HepG2 (cell line): ENCODE results near the gene RBM14. TPM values are rescaled to one million over a fixed set of nuclear protein-coding genes. Genes with fewer than 3 reads are reported as not detected.

Source experiments
- ARID2 ChIP-seq: sonication (generic); formaldehyde crosslinking; IDR thresholded peaks from 2 replicates; pipeline ENCODE4 v1.8.1; 2022; ENCODE audit warnings: mild to moderate bottlenecking, missing genetic modification reagents, borderline replicate concordance
- ARNT2 ChIP-seq: sonication (generic); formaldehyde crosslinking; IDR thresholded peaks from 2 replicates; pipeline ENCODE4 v1.8.0; 2022; ENCODE audit warnings: mild to moderate bottlenecking, low read depth, missing genetic modification reagents, moderate library complexity
- BHLHE40 ChIP-seq: IDR thresholded peaks from 2 replicates; pipeline ENCODE4 v1.6.1; 2011; ENCODE audit warnings: low read length, improper control_type of control experiment
- DNMT3B ChIP-seq: conservative IDR thresholded peaks from 2 replicates; pipeline ENCODE4 v1.6.1; 2016; ENCODE audit warnings: missing biosample characterization, control low read depth
- GABPA ChIP-seq, 2 experiments: IDR thresholded peaks; 2 replicates each; pipeline ENCODE4 v1.6.1; 2011 to 2016; ENCODE audit warnings: low read depth in 2 of 2, low read length in 1 of 2, missing biosample characterization in 1 of 2, missing genetic modification characterization in 1 of 2
- GABPB1 ChIP-seq: IDR thresholded peaks from 2 replicates; pipeline ENCODE4 v1.6.1; 2016; ENCODE audit warnings: mild to moderate bottlenecking, missing genetic modification reagents, moderate library complexity, missing compliant biosample characterization
- GTF2F1 ChIP-seq: fragments of 150-350 bp; IDR thresholded peaks from 2 replicates; pipeline ENCODE4 v1.6.1; 2014; ENCODE audit warnings: low read length
- HDAC6 ChIP-seq: fragments of 200-600 bp; sonication (generic); IDR thresholded peaks from 2 replicates; pipeline ENCODE4 v1.7.0; 2017; ENCODE audit warnings: mild to moderate bottlenecking, antibody characterized with exemption, low read length, low read depth
- KLF6 ChIP-seq: IDR thresholded peaks from 2 replicates; pipeline ENCODE4 v1.8.0; 2016; ENCODE audit warnings: missing biosample characterization, missing genetic modification reagents
- NR3C1 ChIP-seq: sonication (generic); formaldehyde crosslinking; IDR thresholded peaks from 2 replicates; pipeline ENCODE4 v1.4.0; 2020; ENCODE audit warnings: missing genetic modification reagents
- PAF1 ChIP-seq: IDR thresholded peaks from 2 replicates; pipeline ENCODE4 v1.6.1; 2016; ENCODE audit warnings: missing genetic modification reagents, missing compliant biosample characterization
- RFXANK ChIP-seq: IDR thresholded peaks from 2 replicates; pipeline ENCODE4 v1.6.1; 2016
- TCF7L2 ChIP-seq: IDR thresholded peaks from 2 replicates; pipeline ENCODE4 v1.6.1; 2011; ENCODE audit warnings: mild to moderate bottlenecking, low read depth, low read length, moderate library complexity
- TEAD3 ChIP-seq: optimal IDR thresholded peaks from 2 replicates; pipeline ENCODE3; 2016; ENCODE audit warnings: borderline replicate concordance
- ZFP62 ChIP-seq: sonication (generic); formaldehyde crosslinking; IDR thresholded peaks from 2 replicates; pipeline ENCODE4 v1.4.0; 2020; ENCODE audit warnings: missing genetic modification reagents
- ZMAT3 ChIP-seq: sonication (generic); formaldehyde crosslinking; conservative IDR thresholded peaks from 2 replicates; pipeline ENCODE4 v1.7.0; 2021; ENCODE audit warnings: missing genetic modification reagents
- ZNF3 ChIP-seq: IDR thresholded peaks from 2 replicates; pipeline ENCODE4 v1.7.0; 2017; ENCODE audit warnings: inconsistent platforms
- ZNF30 ChIP-seq: sonication (generic); formaldehyde crosslinking; IDR thresholded peaks from 2 replicates; pipeline ENCODE4 v1.5.0; 2020; ENCODE audit warnings: mild to moderate bottlenecking, missing genetic modification reagents
- ZNF343 ChIP-seq: sonication (generic); formaldehyde crosslinking; IDR thresholded peaks from 2 replicates; pipeline ENCODE4 v1.4.0; 2020; ENCODE audit warnings: mild to moderate bottlenecking, missing genetic modification reagents
- ZNF431 ChIP-seq: sonication (generic); formaldehyde crosslinking; IDR thresholded peaks from 2 replicates; pipeline ENCODE4 v1.9.0; 2022; ENCODE audit warnings: missing genetic modification reagents, low read depth, mild to moderate bottlenecking, borderline replicate concordance
- ZNF546 ChIP-seq: sonication (generic); formaldehyde crosslinking; conservative IDR thresholded peaks from 2 replicates; pipeline ENCODE4 v1.8.1; 2023; ENCODE audit warnings: mild to moderate bottlenecking, missing genetic modification reagents
- ZNF547 ChIP-seq: sonication (generic); formaldehyde crosslinking; IDR thresholded peaks from 2 replicates; pipeline ENCODE4 v1.5.1; 2020; ENCODE audit warnings: mild to moderate bottlenecking, missing genetic modification reagents
- ZNF558 ChIP-seq: sonication (generic); formaldehyde crosslinking; IDR thresholded peaks from 2 replicates; pipeline ENCODE4 v1.9.0; 2022; ENCODE audit warnings: mild to moderate bottlenecking, missing genetic modification reagents, borderline replicate concordance
- ZNF563 ChIP-seq: sonication (generic); formaldehyde crosslinking; IDR thresholded peaks from 2 replicates; pipeline ENCODE4 v1.8.0; 2022; ENCODE audit warnings: mild to moderate bottlenecking, moderate library complexity, missing genetic modification reagents
- ZZZ3 ChIP-seq: sonication (generic); formaldehyde crosslinking; IDR thresholded peaks from 2 replicates; pipeline ENCODE4 v1.4.0; 2020; ENCODE audit warnings: missing genetic modification reagents, mild to moderate bottlenecking, borderline replicate concordance
- polyA plus RNA-seq, 8 experiments: library from polyadenylated mRNA; depleted of rRNA in 3 of 8; stranded (reverse) in 7 of 8; unstranded in 1 of 8; fragments of >200 nt; fragmentation: Illumina TruSeq in 4 of 8; extraction: Trizol in 4 of 8; gene quantifications; 2 replicates each; pipeline versions ENCODE4 v1.2.1 to v1.2.3, GENCODE V29; 2011 to 2016; ENCODE audit warnings: low read depth in 4 of 8, missing spikeins in 1 of 8, mixed read lengths in 1 of 8; ENCODE audit not compliant: insufficient read depth in 1 of 8
- total RNA-seq, 5 experiments: library from RNA; depleted of rRNA; stranded (reverse); fragments of >200 nt; fragmentation: Illumina TruSeq; extraction: Trizol; gene quantifications; 2 replicates each; pipeline ENCODE4 v1.2.3, GENCODE V29; 2016; ENCODE audit warnings: low read depth in 1 of 5
- TF ChIP-seq, protein P1 (sequence below): sonication (generic); formaldehyde crosslinking; IDR thresholded peaks from 2 replicates; pipeline ENCODE4 v1.5.0; 2020; ENCODE audit warnings: missing genetic modification reagents
- TF ChIP-seq, protein P2 (sequence below): sonication (generic); formaldehyde crosslinking; IDR thresholded peaks from 2 replicates; pipeline ENCODE4 v1.5.0; 2020; ENCODE audit warnings: missing genetic modification reagents
- TF ChIP-seq, protein P3 (sequence below): sonication (generic); formaldehyde crosslinking; IDR thresholded peaks from 2 replicates; pipeline ENCODE4 v1.4.0; 2020; ENCODE audit warnings: missing genetic modification reagents
- TF ChIP-seq, protein P4 (sequence below): sonication (generic); formaldehyde crosslinking; IDR thresholded peaks from 2 replicates; pipeline ENCODE4 v1.4.0; 2020; ENCODE audit warnings: missing genetic modification reagents
- TF ChIP-seq, protein P5 (sequence below): sonication (generic); formaldehyde crosslinking; IDR thresholded peaks from 2 replicates; pipeline ENCODE4 v1.4.0; 2020; ENCODE audit warnings: mild to moderate bottlenecking, missing genetic modification reagents

Gene RBM14
- total and polyA plus RNA-seq, 2 of the 13 experiments (the other 11 are each of a cell fraction or from before 2014, with no cell fraction given) = 12.7 to 44.1 TPM

DNA sequence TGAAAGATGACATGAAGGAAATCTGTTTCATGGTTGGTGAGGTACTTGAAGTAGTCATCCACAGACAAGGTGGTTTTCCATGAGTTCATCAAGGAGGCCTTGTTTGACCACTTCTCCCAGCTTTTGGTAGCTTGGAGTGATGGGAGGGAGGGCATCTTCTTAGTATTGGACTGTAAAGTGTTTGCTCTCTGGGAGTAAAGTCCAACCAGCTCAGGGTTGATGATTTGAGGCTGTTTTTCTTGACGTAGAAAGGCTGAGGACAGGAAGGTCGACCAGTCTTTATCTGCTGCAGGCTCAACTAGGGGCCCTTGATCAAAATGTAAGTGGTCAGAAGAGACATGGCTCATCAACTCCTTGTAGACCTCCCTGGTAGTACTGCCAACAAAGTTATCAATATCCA lies 25.3 kb upstream of the RBM14 start (continued):
- TF ChIP-seq TCF7L2 (no peak), ZNF547 (CRISPR knock-in tag) (0 out of 2 replicates have a peak, but pooled peaks have one; percentile 45), BHLHE40 (no peak), HDAC6 (no peak), RFXANK (no peak), DNMT3B (CRISPR knock-in tag) (no peak), TEAD3 (CRISPR knock-in tag) (peak; percentile 24), GABPB1 (CRISPR knock-in tag) (no peak), KLF6 (CRISPR knock-in tag) (no peak), ARNT2 (CRISPR knock-in tag) (no peak), NR3C1 (CRISPR knock-in tag) (no peak), ZNF30 (no peak), ZZZ3 (CRISPR knock-in tag) (no peak), ZNF563 (CRISPR knock-in tag) (no peak), ZNF3 (CRISPR knock-in tag) (no peak), ZMAT3 (CRISPR knock-in tag) (no peak), ZNF343 (CRISPR knock-in tag) (no peak), ZNF558 (no peak), GTF2F1 (no peak), ZNF431 (CRISPR knock-in tag) (no peak), ZFP62 (no peak), ARID2 (CRISPR knock-in tag) (no peak), PAF1 (CRISPR knock-in tag) (no peak), ZNF546 (CRISPR knock-in tag) (no peak), GABPA (IDR thresholded peaks at IDR 0.05; ENCODE audit: low read depth, low read length) (no peak), GABPA (CRISPR knock-in tag; IDR thresholded peaks at IDR 0.05; ENCODE audit: low read depth) (no peak)
- TF ChIP-seq, protein P1, sequence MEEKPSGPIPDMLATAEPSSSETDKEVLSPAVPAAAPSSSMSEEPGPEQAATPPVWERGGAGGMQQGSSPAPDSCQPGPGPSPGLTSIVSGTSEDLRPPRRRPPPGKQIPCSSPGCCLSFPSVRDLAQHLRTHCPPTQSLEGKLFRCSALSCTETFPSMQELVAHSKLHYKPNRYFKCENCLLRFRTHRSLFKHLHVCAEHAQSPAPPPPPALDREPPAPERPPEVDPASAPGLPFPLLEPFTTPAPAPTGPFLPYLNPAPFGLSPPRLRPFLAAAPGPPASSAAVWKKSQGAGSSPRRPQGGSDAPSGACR = no peak
- TF ChIP-seq, protein P2, sequence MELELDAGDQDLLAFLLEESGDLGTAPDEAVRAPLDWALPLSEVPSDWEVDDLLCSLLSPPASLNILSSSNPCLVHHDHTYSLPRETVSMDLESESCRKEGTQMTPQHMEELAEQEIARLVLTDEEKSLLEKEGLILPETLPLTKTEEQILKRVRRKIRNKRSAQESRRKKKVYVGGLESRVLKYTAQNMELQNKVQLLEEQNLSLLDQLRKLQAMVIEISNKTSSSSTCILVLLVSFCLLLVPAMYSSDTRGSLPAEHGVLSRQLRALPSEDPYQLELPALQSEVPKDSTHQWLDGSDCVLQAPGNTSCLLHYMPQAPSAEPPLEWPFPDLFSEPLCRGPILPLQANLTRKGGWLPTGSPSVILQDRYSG = no peak
- TF ChIP-seq, protein P3, sequence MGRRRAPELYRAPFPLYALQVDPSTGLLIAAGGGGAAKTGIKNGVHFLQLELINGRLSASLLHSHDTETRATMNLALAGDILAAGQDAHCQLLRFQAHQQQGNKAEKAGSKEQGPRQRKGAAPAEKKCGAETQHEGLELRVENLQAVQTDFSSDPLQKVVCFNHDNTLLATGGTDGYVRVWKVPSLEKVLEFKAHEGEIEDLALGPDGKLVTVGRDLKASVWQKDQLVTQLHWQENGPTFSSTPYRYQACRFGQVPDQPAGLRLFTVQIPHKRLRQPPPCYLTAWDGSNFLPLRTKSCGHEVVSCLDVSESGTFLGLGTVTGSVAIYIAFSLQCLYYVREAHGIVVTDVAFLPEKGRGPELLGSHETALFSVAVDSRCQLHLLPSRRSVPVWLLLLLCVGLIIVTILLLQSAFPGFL (CRISPR knock-in tag) = no peak
- TF ChIP-seq, protein P4, sequence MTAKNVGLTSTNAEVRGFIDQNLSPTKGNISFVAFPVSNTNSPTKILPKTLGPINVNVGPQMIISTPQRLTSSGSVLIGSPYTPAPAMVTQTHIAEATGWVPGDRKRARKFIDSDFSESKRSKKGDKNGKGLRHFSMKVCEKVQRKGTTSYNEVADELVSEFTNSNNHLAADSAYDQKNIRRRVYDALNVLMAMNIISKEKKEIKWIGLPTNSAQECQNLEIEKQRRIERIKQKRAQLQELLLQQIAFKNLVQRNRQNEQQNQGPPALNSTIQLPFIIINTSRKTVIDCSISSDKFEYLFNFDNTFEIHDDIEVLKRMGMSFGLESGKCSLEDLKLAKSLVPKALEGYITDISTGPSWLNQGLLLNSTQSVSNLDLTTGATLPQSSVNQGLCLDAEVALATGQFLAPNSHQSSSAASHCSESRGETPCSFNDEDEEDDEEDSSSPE (CRISPR knock-in tag) = no peak
- TF ChIP-seq, protein P5, sequence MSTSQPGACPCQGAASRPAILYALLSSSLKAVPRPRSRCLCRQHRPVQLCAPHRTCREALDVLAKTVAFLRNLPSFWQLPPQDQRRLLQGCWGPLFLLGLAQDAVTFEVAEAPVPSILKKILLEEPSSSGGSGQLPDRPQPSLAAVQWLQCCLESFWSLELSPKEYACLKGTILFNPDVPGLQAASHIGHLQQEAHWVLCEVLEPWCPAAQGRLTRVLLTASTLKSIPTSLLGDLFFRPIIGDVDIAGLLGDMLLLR = no peak
